ENCODE measurements around the gene EIF2B1.
"Not testable (repeated sequence)": the region's sequence is repeated elsewhere in the genome, so short reads cannot be mapped to it uniquely, and the experiment has no call there.

EIF2B1 gene

DNA sequence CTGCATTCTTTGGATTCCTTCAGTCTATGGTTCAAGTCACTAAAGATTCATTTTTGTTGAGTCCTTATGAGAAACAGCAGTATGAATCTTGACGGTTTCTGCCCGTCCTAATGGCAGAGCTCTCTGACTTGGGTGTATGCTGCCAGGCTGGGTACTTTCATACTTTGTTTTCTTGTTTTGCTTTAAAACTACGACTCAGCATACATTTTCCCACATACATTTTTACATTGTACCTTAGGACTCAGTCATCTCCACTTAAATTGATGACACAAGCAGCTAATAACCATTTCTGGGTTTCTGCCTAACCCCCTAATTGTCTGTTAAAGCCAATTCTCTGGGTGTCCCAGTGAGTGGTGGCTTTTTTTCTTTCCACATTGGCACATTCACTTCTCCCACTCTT lies 36.4 kb downstream of the EIF2B1 start:
- Histone ChIP-seq H3K36me3 (ENCODE audit: control insufficient read depth in 1 of 2, insufficient read depth in 2 of 2, low read length in 2 of 2) (peaks cover 33 to 57% of the 10 kb centered on the region in 2 donors), H3K9me3 (ENCODE audit: control insufficient read depth in 1 of 2, low read length in 2 of 2) (no peaks in the 10 kb centered on the region)

DNA sequence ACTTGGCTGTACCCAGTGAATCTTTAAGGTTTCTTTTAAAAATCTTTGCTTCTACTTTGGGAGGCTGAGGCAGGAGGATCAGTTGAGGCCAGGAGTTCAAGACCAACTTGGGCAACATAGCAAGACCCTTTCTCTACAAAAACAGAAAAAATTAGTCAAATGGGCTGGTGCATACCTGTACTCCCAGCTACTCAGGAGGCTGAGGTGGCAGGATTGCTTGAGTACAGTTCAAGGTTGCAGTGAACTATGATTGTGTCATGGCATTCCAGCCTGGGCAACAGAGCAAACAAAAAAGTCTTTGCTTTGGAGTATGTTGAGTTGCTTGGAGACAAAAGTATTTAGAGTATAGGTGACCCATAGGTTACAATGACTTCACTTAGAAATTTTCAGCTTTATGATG lies 37.8 kb downstream of the EIF2B1 start:
- H3K27ac ChIP-seq (ENCODE audit: low read length) = no peak overlapping the region
- H3K4me1 ChIP-seq (ENCODE audit: control insufficient read depth in 1 of 2, insufficient read depth in 2 of 2, low read length in 2 of 2) = peaks cover 0 to 13% of the 10 kb centered on the region in 2 donors
- H3K36me3 ChIP-seq (ENCODE audit: control insufficient read depth in 1 of 2, insufficient read depth in 2 of 2, low read length in 2 of 2) = peaks cover 44 to 67% of the 10 kb centered on the region in 2 donors
- H3K9me3 ChIP-seq (ENCODE audit: control insufficient read depth in 1 of 2, low read length in 2 of 2) = no peaks in the 10 kb centered on the region
- H3K27me3 ChIP-seq (ENCODE audit: low read depth, low read length) = no peaks in the 10 kb centered on the region
- no peak overlapping the region for H3K4me3 ChIP-seq (ENCODE audit: low read depth in 1 of 2, low read length in 2 of 2)

More for the DNA sequence above, 36.4 kb downstream of the EIF2B1 start:
- H3K4me3 ChIP-seq (ENCODE audit: low read depth in 1 of 2, low read length in 2 of 2) = no peak overlapping the region
- no peaks in the 10 kb centered on the region for H3K27me3 ChIP-seq (ENCODE audit: low read depth, low read length)
- peaks cover 0 to 18% of the 10 kb centered on the region in 2 donors for H3K4me1 ChIP-seq (ENCODE audit: control insufficient read depth in 1 of 2, insufficient read depth in 2 of 2, low read length in 2 of 2)
- H3K27ac ChIP-seq (ENCODE audit: low read length) = no peak overlapping the region

- H3K4me3 ChIP-seq (ENCODE audit: low read depth in 1 of 2, low read length in 2 of 2) = no peak overlapping the region
- peaks cover 57 to 77% of the 10 kb centered on the region in 2 donors for H3K36me3 ChIP-seq (ENCODE audit: control insufficient read depth in 1 of 2, insufficient read depth in 2 of 2, low read length in 2 of 2)
- no peaks in the 10 kb centered on the region for H3K27me3 ChIP-seq (ENCODE audit: low read depth, low read length)
- peaks cover 0 to 36% of the 10 kb centered on the region in 2 donors for H3K4me1 ChIP-seq (ENCODE audit: control insufficient read depth in 1 of 2, insufficient read depth in 2 of 2, low read length in 2 of 2)
- no peak overlapping the region for H3K27ac ChIP-seq (ENCODE audit: low read length)
- no peaks in the 10 kb centered on the region for H3K9me3 ChIP-seq (ENCODE audit: control insufficient read depth in 1 of 2, low read length in 2 of 2)
Measured at GRCh38 chr12:123591702-123592481, 41.6 kb downstream of the EIF2B1 start.

DNA sequence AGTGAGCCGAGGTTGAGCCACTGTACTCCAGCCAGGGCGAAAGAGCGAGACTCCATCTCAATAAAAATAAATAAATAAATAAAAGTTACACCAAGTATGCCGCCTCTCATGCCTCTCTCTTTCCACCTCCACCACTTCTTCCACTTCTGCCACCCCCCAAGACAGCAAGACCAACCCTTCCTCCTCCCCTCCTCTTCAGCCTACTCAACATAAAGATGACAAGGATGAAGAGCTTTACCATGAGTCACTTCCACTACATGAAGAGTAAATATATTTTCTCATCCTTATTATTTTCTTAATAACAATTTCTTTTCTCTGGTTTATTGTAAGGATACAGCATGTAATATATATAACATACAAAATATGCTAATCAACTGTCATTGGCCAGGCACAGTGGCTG lies 52.7 kb downstream of the EIF2B1 start:
- H3K9me3 ChIP-seq (ENCODE audit: control insufficient read depth in 1 of 2, low read length in 2 of 2) = no peaks in the 10 kb centered on the region
- no peak overlapping the region for H3K27ac ChIP-seq (ENCODE audit: low read length)
- H3K4me3 ChIP-seq (ENCODE audit: low read depth in 1 of 2, low read length in 2 of 2) = no peak overlapping the region
- H3K4me1 ChIP-seq (ENCODE audit: control insufficient read depth in 1 of 2, insufficient read depth in 2 of 2, low read length in 2 of 2) = peaks cover 4 to 26% of the 10 kb centered on the region in 2 donors
- H3K36me3 ChIP-seq (ENCODE audit: control insufficient read depth in 1 of 2, insufficient read depth in 2 of 2, low read length in 2 of 2) = peaks cover 0 to 4% of the 10 kb centered on the region in 2 donors
- H3K27me3 ChIP-seq (ENCODE audit: low read depth, low read length) = no peaks in the 10 kb centered on the region

- not testable (repeated sequence) for H3K36me3 ChIP-seq (ENCODE audit: control insufficient read depth in 1 of 2, insufficient read depth in 2 of 2, low read length in 2 of 2); H3K27ac ChIP-seq (ENCODE audit: low read length); H3K4me3 ChIP-seq (ENCODE audit: low read depth in 1 of 2, low read length in 2 of 2); H3K27me3 ChIP-seq (ENCODE audit: low read depth, low read length); H3K9me3 ChIP-seq (ENCODE audit: control insufficient read depth in 1 of 2, low read length in 2 of 2)
- peaks cover 4 to 18% of the 10 kb centered on the region in 2 donors for H3K4me1 ChIP-seq (ENCODE audit: control insufficient read depth in 1 of 2, insufficient read depth in 2 of 2, low read length in 2 of 2)
Measured at GRCh38 chr12:123578829-123579228, 54.7 kb downstream of the EIF2B1 start.

DNA sequence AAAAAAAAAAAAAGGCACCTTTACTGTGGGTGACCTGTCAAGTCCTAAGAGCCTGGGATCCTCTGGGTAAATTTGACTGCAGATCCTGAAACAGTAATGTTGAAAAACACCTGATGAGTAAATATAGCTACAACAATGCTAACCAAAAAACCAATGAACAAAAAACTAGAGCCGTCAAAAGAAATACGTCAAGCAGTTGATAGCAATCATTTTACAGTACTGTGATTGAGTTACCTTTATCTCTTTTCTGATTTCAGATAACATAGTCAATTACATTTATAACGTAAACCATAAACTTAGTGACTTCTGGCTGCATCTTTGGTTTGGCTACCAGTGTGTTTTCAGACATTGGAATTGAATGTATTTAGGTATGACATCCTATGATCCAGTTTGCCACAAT lies 55.2 kb downstream of the EIF2B1 start:
- H3K9me3 ChIP-seq (ENCODE audit: control insufficient read depth in 1 of 2, low read length in 2 of 2) = no peaks in the 10 kb centered on the region
- H3K36me3 ChIP-seq (ENCODE audit: control insufficient read depth in 1 of 2, insufficient read depth in 2 of 2, low read length in 2 of 2) = peaks cover 0 to 6% of the 10 kb centered on the region in 2 donors
- H3K27ac ChIP-seq (ENCODE audit: low read length) = no peak overlapping the region
- no peaks in the 10 kb centered on the region for H3K27me3 ChIP-seq (ENCODE audit: low read depth, low read length)
- H3K4me1 ChIP-seq (ENCODE audit: control insufficient read depth in 1 of 2, insufficient read depth in 2 of 2, low read length in 2 of 2) = peaks cover 4 to 16% of the 10 kb centered on the region in 2 donors
- H3K4me3 ChIP-seq (ENCODE audit: low read depth in 1 of 2, low read length in 2 of 2) = no peak overlapping the region

DNA sequence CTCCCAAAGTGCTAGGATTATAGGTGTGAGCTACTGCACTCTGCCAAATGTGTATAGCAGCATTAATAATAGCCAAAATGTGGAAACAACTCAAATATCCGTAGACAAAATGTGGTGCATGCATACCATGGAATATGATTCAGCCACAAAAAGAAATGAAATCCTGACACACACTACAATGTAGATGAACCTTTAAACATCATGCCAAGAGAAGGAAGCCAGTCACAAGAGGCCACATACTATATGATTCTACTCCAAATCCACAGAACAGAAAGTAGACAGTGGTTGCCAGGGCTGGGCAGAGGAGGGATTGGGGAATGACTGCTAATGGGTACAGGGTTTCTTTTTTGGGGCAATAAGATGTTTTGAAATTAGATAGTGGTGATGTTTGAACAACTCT lies 56.9 kb downstream of the EIF2B1 start:
- H3K9me3 ChIP-seq (ENCODE audit: control insufficient read depth in 1 of 2, low read length in 2 of 2) = no peaks in the 10 kb centered on the region
- no peak overlapping the region for H3K27ac ChIP-seq (ENCODE audit: low read length)
- H3K4me1 ChIP-seq (ENCODE audit: control insufficient read depth in 1 of 2, insufficient read depth in 2 of 2, low read length in 2 of 2) = no peaks in the 10 kb centered on the region
- H3K4me3 ChIP-seq (ENCODE audit: low read depth in 1 of 2, low read length in 2 of 2) = no peak overlapping the region
- H3K36me3 ChIP-seq (ENCODE audit: control insufficient read depth in 1 of 2, insufficient read depth in 2 of 2, low read length in 2 of 2) = peaks cover 0 to 6% of the 10 kb centered on the region in 2 donors
- H3K27me3 ChIP-seq (ENCODE audit: low read depth, low read length) = no peaks in the 10 kb centered on the region

- H3K36me3 ChIP-seq (ENCODE audit: control insufficient read depth in 1 of 2, insufficient read depth in 2 of 2, low read length in 2 of 2) = peaks cover 0 to 6% of the 10 kb centered on the region in 2 donors
Measured at GRCh38 chr12:123573870-123574269, 59.6 kb downstream of the EIF2B1 start.

DNA sequence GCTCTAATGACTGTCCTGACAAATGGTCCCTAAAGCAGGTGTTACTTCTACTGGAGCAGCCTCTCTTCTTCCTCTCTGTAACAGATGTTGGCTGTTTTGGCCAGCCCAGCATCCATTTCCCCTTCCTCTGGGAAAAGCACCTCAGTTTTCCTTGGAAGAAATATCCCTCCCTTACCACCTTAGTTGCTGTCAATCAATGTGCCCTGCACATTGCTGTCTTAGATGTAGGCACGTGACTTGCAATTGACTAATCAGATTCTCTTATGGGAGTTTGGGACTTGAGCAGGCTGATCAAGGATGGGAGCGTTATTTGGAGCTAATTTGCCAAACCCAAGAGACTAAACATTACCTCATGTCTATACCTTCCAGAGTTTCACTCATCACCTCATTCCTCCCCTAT lies 61.1 kb downstream of the EIF2B1 start:
- H3K27me3 ChIP-seq (ENCODE audit: low read depth, low read length) = no peaks in the 10 kb centered on the region
- H3K4me3 ChIP-seq (ENCODE audit: low read depth in 1 of 2, low read length in 2 of 2) = no peak overlapping the region
- peaks cover 0 to 6% of the 10 kb centered on the region in 2 donors for H3K36me3 ChIP-seq (ENCODE audit: control insufficient read depth in 1 of 2, insufficient read depth in 2 of 2, low read length in 2 of 2)
- H3K27ac ChIP-seq (ENCODE audit: low read length) = no peak overlapping the region
- no peaks in the 10 kb centered on the region for H3K4me1 ChIP-seq (ENCODE audit: control insufficient read depth in 1 of 2, insufficient read depth in 2 of 2, low read length in 2 of 2)
- no peaks in the 10 kb centered on the region for H3K9me3 ChIP-seq (ENCODE audit: control insufficient read depth in 1 of 2, low read length in 2 of 2)

More at GRCh38 chr12:123573870-123574269, 59.6 kb downstream of the EIF2B1 start:
- no peaks in the 10 kb centered on the region for H3K4me1 ChIP-seq (ENCODE audit: control insufficient read depth in 1 of 2, insufficient read depth in 2 of 2, low read length in 2 of 2)
- no peaks in the 10 kb centered on the region for H3K9me3 ChIP-seq (ENCODE audit: control insufficient read depth in 1 of 2, low read length in 2 of 2)
- H3K27me3 ChIP-seq (ENCODE audit: low read depth, low read length) = no peaks in the 10 kb centered on the region
- no peak overlapping the region for H3K27ac ChIP-seq (ENCODE audit: low read length)
- H3K4me3 ChIP-seq (ENCODE audit: low read depth in 1 of 2, low read length in 2 of 2) = no peak overlapping the region

DNA sequence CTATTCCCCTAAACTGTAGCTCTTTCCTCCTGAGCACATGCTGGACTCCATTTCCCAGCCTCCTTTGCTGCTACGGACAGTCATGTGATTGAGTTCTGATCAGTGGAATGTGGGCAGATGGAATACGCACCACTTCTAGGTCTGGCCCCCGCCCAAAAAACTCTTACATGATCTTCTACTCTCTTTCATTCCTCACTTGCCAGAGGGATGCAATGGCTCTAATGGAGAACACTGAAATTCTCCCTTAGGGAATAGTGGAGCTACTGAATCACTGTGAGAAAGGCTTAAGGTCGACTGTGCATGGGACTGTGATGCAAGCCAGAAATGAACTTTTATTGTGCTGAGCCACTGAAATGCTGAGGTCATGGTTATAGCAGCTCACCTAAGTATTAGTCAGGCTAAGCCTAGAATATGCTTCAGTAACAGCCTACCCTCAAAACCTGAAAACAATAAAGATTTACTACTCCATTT lies 62.1 kb downstream of the EIF2B1 start:
- no peak overlapping the region for H3K27ac ChIP-seq (ENCODE audit: low read length)
- no peaks in the 10 kb centered on the region for H3K27me3 ChIP-seq (ENCODE audit: low read depth, low read length)
- no peak overlapping the region for H3K4me3 ChIP-seq (ENCODE audit: low read depth in 1 of 2, low read length in 2 of 2)
- H3K9me3 ChIP-seq (ENCODE audit: control insufficient read depth in 1 of 2, low read length in 2 of 2) = no peaks in the 10 kb centered on the region
- no peaks in the 10 kb centered on the region for H3K4me1 ChIP-seq (ENCODE audit: control insufficient read depth in 1 of 2, insufficient read depth in 2 of 2, low read length in 2 of 2)
- peaks cover 0 to 6% of the 10 kb centered on the region in 2 donors for H3K36me3 ChIP-seq (ENCODE audit: control insufficient read depth in 1 of 2, insufficient read depth in 2 of 2, low read length in 2 of 2)
